Measurements from ENCODE around the gene TRAPPC2.

Gene TRAPPC2

DNA sequence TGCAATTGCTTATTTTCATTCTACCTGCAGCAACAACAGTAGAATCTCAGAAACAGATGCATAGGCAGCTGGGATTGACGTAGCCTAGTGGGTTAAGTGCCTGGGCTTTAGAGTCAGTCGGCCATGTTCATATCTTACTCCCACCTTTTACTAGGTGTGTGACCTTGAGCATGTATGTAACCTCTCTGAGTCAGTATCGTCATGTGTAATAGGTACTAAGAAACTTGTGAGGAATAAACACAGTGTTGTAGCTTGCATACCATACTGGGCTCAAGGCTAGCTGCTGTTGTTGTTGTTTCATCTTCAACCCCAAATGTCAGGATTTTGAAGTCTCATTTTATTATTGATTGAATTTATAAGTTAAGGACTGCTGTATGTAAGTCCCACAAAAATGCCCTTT lies 31.3 kb downstream of the TRAPPC2 start:
- no peak overlapping the region for H3K9ac ChIP-seq
- no peak overlapping the region for H3K4me2 ChIP-seq
- no peak overlapping the region for H3K4me3 ChIP-seq (IDR thresholded peaks at IDR 0.05; ENCODE audit: insufficient read depth, low read depth, low read length)
- H3K4me1 ChIP-seq (ENCODE audit: low read depth, poor library complexity, severe bottlenecking), result no peaks in the 10 kb centered on the region
- H3K27ac ChIP-seq, result no peak overlapping the region
- no peaks in the 10 kb centered on the region for H3K36me3 ChIP-seq (ENCODE audit: insufficient read depth)
- no peaks in the 10 kb centered on the region for H3K27me3 ChIP-seq (ENCODE audit: insufficient read depth, low read depth)
- TF ChIP-seq, protein P1, sequence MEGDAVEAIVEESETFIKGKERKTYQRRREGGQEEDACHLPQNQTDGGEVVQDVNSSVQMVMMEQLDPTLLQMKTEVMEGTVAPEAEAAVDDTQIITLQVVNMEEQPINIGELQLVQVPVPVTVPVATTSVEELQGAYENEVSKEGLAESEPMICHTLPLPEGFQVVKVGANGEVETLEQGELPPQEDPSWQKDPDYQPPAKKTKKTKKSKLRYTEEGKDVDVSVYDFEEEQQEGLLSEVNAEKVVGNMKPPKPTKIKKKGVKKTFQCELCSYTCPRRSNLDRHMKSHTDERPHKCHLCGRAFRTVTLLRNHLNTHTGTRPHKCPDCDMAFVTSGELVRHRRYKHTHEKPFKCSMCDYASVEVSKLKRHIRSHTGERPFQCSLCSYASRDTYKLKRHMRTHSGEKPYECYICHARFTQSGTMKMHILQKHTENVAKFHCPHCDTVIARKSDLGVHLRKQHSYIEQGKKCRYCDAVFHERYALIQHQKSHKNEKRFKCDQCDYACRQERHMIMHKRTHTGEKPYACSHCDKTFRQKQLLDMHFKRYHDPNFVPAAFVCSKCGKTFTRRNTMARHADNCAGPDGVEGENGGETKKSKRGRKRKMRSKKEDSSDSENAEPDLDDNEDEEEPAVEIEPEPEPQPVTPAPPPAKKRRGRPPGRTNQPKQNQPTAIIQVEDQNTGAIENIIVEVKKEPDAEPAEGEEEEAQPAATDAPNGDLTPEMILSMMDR (conservative IDR thresholded peaks at IDR 0.05; ENCODE audit: low read depth, low read length), result no peak
- H3K79me2 ChIP-seq (ENCODE audit: insufficient read depth, low read depth), result peaks cover 57% of the 10 kb centered on the region
- no peak overlapping the region for H2AFZ ChIP-seq (ENCODE audit: low read depth)
- no peaks in the 10 kb centered on the region for H4K20me1 ChIP-seq (ENCODE audit: insufficient read depth)

DNA sequence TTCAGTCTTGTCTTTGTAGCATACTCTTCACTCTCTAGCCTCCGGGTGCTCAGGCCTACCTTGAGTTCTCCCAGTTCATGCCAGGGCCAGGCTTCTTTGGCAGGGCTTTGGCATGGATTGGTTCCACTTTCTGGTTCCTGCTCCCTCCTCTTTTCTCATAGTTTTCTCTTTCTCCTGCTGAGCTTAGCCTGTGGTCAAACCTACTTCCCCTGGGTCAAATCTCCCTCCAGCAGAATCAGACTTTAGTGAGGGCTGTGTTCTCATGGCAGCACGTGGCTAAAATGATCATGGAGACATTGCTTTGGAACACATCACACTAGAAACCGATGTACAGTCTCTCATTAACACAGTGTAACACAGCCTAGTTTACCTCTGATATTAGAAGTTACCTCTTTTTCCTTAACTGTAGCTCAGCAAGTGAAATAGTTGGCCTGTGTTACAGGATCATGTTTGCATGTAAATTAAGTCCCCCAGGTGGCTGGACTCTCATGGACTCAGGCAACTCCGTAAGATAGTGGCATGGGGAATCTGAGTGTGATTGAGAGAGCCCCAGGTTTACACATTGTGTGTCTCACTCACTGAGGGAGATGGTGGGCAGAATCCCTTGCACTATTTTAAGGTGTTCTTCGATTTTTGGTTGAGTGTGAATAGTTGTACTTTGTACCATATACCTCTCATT lies 32.2 kb downstream of the TRAPPC2 start:
- Histone ChIP-seq H3K4me2 (no peak overlapping the region), H3K27me3 (ENCODE audit: insufficient read depth, low read depth) (no peaks in the 10 kb centered on the region), H3K36me3 (ENCODE audit: insufficient read depth) (no peaks in the 10 kb centered on the region), H3K9ac (no peak overlapping the region), H3K4me3 (IDR thresholded peaks at IDR 0.05; ENCODE audit: insufficient read depth, low read depth, low read length) (no peak overlapping the region), H4K20me1 (ENCODE audit: insufficient read depth) (no peaks in the 10 kb centered on the region), H3K27ac (no peak overlapping the region), H2AFZ (ENCODE audit: low read depth) (no peak overlapping the region), H3K4me1 (ENCODE audit: low read depth, poor library complexity, severe bottlenecking) (no peaks in the 10 kb centered on the region), H3K79me2 (ENCODE audit: insufficient read depth, low read depth) (peaks cover 61% of the 10 kb centered on the region)
- TF ChIP-seq, protein P1 (conservative IDR thresholded peaks at IDR 0.05; ENCODE audit: low read depth, low read length), result no peak

DNA sequence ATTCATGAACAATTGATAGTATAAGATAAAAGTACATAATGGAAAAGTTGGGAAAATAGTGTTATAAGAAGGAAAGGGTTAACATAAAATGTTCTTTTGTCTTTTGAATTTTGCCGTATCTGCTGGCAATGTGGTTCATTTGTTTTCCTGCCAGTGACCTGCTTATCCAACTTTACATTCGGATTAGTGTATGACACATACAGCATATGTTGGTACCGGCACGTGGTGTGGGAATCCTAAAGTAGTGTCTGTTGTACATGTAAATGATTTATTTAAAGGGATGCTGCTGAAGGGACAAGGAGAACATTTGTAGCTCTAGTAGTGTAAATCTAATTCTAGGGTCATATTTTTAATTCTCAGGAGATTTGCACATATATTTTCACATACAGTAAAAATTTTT lies 34.0 kb downstream of the TRAPPC2 start:
- H4K20me1 ChIP-seq (ENCODE audit: insufficient read depth), result no peaks in the 10 kb centered on the region
- H3K79me2 ChIP-seq (ENCODE audit: insufficient read depth, low read depth), result peaks cover 61% of the 10 kb centered on the region

GRCh38 chrX:13699183-13699826 lies 35.1 kb downstream of the TRAPPC2 start:
- H3K36me3 ChIP-seq (ENCODE audit: insufficient read depth), result no peaks in the 10 kb centered on the region
- H3K27me3 ChIP-seq (ENCODE audit: insufficient read depth, low read depth), result no peaks in the 10 kb centered on the region
- no peaks in the 10 kb centered on the region for H3K4me1 ChIP-seq (ENCODE audit: low read depth, poor library complexity, severe bottlenecking)
- no peak overlapping the region for H3K4me3 ChIP-seq (IDR thresholded peaks at IDR 0.05; ENCODE audit: insufficient read depth, low read depth, low read length)
- H3K9ac ChIP-seq, result no peak overlapping the region
- TF ChIP-seq, protein P1 (conservative IDR thresholded peaks at IDR 0.05; ENCODE audit: low read depth, low read length), result no peak
- no peak overlapping the region for H3K27ac ChIP-seq
- H3K4me2 ChIP-seq, result no peak overlapping the region
- no peak overlapping the region for H2AFZ ChIP-seq (ENCODE audit: low read depth)
- H3K79me2 ChIP-seq (ENCODE audit: insufficient read depth, low read depth), result peaks cover 69% of the 10 kb centered on the region
- H4K20me1 ChIP-seq (ENCODE audit: insufficient read depth), result no peaks in the 10 kb centered on the region

More for the DNA sequence above, 34.0 kb downstream of the TRAPPC2 start:
- H3K36me3 ChIP-seq (ENCODE audit: insufficient read depth), result no peaks in the 10 kb centered on the region
- no peak overlapping the region for H3K27ac ChIP-seq
- TF ChIP-seq, protein P1 (conservative IDR thresholded peaks at IDR 0.05; ENCODE audit: low read depth, low read length), result no peak
- no peaks in the 10 kb centered on the region for H3K27me3 ChIP-seq (ENCODE audit: insufficient read depth, low read depth)
- no peaks in the 10 kb centered on the region for H3K4me1 ChIP-seq (ENCODE audit: low read depth, poor library complexity, severe bottlenecking)
- no peak overlapping the region for H3K4me2 ChIP-seq
- H2AFZ ChIP-seq (ENCODE audit: low read depth), result no peak overlapping the region
- no peak overlapping the region for H3K9ac ChIP-seq
- no peak overlapping the region for H3K4me3 ChIP-seq (IDR thresholded peaks at IDR 0.05; ENCODE audit: insufficient read depth, low read depth, low read length)

All from KMS-11 (cell line).